K562 (cell line): ENCODE results near the gene INTS1. TPM values are rescaled to one million over a fixed set of nuclear protein-coding genes. Genes with fewer than 3 reads are reported as not detected.

Experiments
- ATAC-seq: fragments of 200-7000 bp; cut with Tn5 transposase; 3 replicates; pipeline ENCODE4 v1.9.1; 2020; ENCODE audit warnings: moderate library complexity
- BruUV-seq: library from RNA; stranded (reverse); fragments of 400-500 nt; replicated peaks from 2 replicates; lab custom pipeline; 2021; lab: Mats Ljungman, UMichigan
- CTCF ChIA-PET: fragments of 300-600 bp; formaldehyde crosslinking; extraction: SDS; loops from one replicate; lab custom pipeline; 2021; ENCODE audit warnings: low intra/inter-chr PET ratio; lab: Yijun Ruan, JAX
- POLR2A ChIA-PET: fragments of 300-600, 350-650 bp; sonication (Branson Sonifier 250); formaldehyde crosslinking; extraction: SDS; loops from one replicate; lab custom pipeline; 2021; ENCODE audit warnings: antibody characterized with exemption, inconsistent platforms; lab: Yijun Ruan, JAX
- DNase-seq, 4 experiments: peaks; one replicate each; pipeline versions ENCODE4 v3.0.0 to v3.0.0-alpha.2; 2011 to 2018; ENCODE audit warnings: low spot score in 3 of 4, mixed read lengths in 3 of 4; ENCODE audit errors: extremely low read depth in 1 of 4
- FAIRE-seq: peaks from 2 replicates; lab custom pipeline; 2011; peaks lifted over from hg19 to GRCh38; lab: Jason Lieb, UNC
- H2AFZ ChIP-seq: 2 replicates; pipeline ENCODE4 v1.6.0; 2011; ENCODE audit warnings: low read depth, low read length, control low read depth, inconsistent platforms
- H3K27ac ChIP-seq: fragments of 200-600 bp; 3 replicates; pipeline ENCODE4 v1.8.0; 2011; ENCODE audit warnings: low read depth, mild to moderate bottlenecking, control low read depth, inconsistent platforms, low read length, moderate library complexity, mixed read lengths; ENCODE audit errors: extremely low read depth
- H3K27me3 ChIP-seq, 2 experiments: fragments of 300-600 bp in 1 of 2; 2 replicates in 1 of 2; 3 replicates in 1 of 2; pipeline versions ENCODE4 v1.6.0 to v1.8.0; 2011; ENCODE audit warnings: inconsistent platforms in 2 of 2, low read length in 2 of 2, mild to moderate bottlenecking in 1 of 2, mixed read lengths in 1 of 2, moderate library complexity in 1 of 2; ENCODE audit not compliant: control insufficient read depth in 2 of 2, insufficient read depth in 2 of 2
- H3K36me3 ChIP-seq: fragments of 300-600 bp; 3 replicates; pipeline ENCODE4 v1.8.0; 2011; ENCODE audit warnings: mild to moderate bottlenecking, low read length, inconsistent platforms; ENCODE audit not compliant: control insufficient read depth, insufficient read depth
- H3K4me1 ChIP-seq, 2 experiments: fragments of 200-600 bp in 1 of 2; replicated peaks in 1 of 2; 2 replicates in 1 of 2; 3 replicates in 1 of 2; pipeline versions ENCODE4 v1.5.1 to v1.8.0; 2011; ENCODE audit warnings: inconsistent platforms in 2 of 2, low read length in 2 of 2, mild to moderate bottlenecking in 1 of 2, mixed read lengths in 1 of 2, moderate library complexity in 1 of 2; ENCODE audit not compliant: control insufficient read depth in 2 of 2, insufficient read depth in 2 of 2
- H3K4me2 ChIP-seq: 2 replicates; pipeline ENCODE4 v1.6.1; 2011; ENCODE audit warnings: low read length, control low read depth, inconsistent platforms, mixed read lengths; ENCODE audit not compliant: insufficient read depth
- H3K4me3 ChIP-seq: fragments of 200-600 bp; sonication (generic), shearing (Covaris generic); 2 replicates; pipeline ENCODE4 v1.5.1; 2016; ENCODE audit warnings: control low read depth, inconsistent platforms
- H3K79me2 ChIP-seq: fragments of 200-600 bp; 3 replicates; pipeline ENCODE4 v1.8.0; 2011; ENCODE audit warnings: low read length, inconsistent platforms; ENCODE audit not compliant: control insufficient read depth, insufficient read depth
- H3K9ac ChIP-seq, 2 experiments: 2 replicates each; pipeline versions ENCODE4 v1.6.0 to v1.6.1; 2011; ENCODE audit warnings: low read depth in 2 of 2, low read length in 2 of 2, control low read depth in 1 of 2, inconsistent platforms in 1 of 2, mild to moderate bottlenecking in 1 of 2, mixed read lengths in 1 of 2; ENCODE audit not compliant: insufficient read depth in 1 of 2
- H3K9me1 ChIP-seq: one replicate; pipeline ENCODE4 v1.6.0; 2011; ENCODE audit warnings: inconsistent platforms, mild to moderate bottlenecking, low read length, moderate library complexity; ENCODE audit not compliant: control insufficient read depth, insufficient read depth
- H3K9me3 ChIP-seq: replicated peaks from 2 replicates; pipeline ENCODE4 v1.5.1; 2011; ENCODE audit warnings: low read depth, low read length, inconsistent platforms; ENCODE audit not compliant: control insufficient read depth, insufficient read depth
- H4K20me1 ChIP-seq: replicated peaks from 2 replicates; pipeline ENCODE4 v1.6.1; 2011; ENCODE audit warnings: low read length, inconsistent platforms, mixed read lengths; ENCODE audit not compliant: control insufficient read depth, insufficient read depth
- CBFA2T3 ChIP-seq: fragments of 450-650 bp; IDR thresholded peaks from 2 replicates; pipeline ENCODE4 v1.6.1; 2017
- DPF2 ChIP-seq: fragments of 450-650 bp; IDR thresholded peaks from 2 replicates; pipeline ENCODE4 v1.6.1; 2016
- EP400 ChIP-seq: fragments of 450-650 bp; IDR thresholded peaks from 2 replicates; pipeline ENCODE4 v1.6.1; 2017; ENCODE audit warnings: antibody characterized with exemption, mild to moderate bottlenecking, moderate library complexity
- ETV6 ChIP-seq, 3 experiments: fragments of 150-350 bp in 1 of 3; sonication (generic) in 1 of 3; formaldehyde crosslinking in 1 of 3; IDR thresholded peaks; 2 replicates each; pipeline versions ENCODE4 v1.6.1 to v1.8.0; 2014 to 2022; ENCODE audit warnings: borderline replicate concordance in 2 of 3, low read depth in 2 of 3, antibody characterized with exemption in 1 of 3, low read length in 1 of 3, mild to moderate bottlenecking in 1 of 3, missing genetic modification reagents in 1 of 3
- HOXB6 ChIP-seq: fragments of 250-450 bp; sonication (Bioruptor Pico); IDR thresholded peaks from 2 replicates; pipeline ENCODE4 v1.5.1; 2022; ENCODE audit warnings: mild to moderate bottlenecking, borderline replicate concordance
- MLLT1 ChIP-seq, 2 experiments: fragments of 450-650 bp; IDR thresholded peaks; 2 replicates each; pipeline ENCODE4 v1.6.1; 2016
- MYC ChIP-seq, 2 experiments: fragments of 250-450 bp in 1 of 2; sonication (Bioruptor Pico) in 1 of 2; IDR thresholded peaks; 2 replicates each; pipeline versions ENCODE4 v1.5.1 to v1.6.1; 2012 to 2021; ENCODE audit warnings: low read depth in 2 of 2, borderline replicate concordance in 1 of 2, improper control_type of control experiment in 1 of 2, low read length in 1 of 2, mild to moderate bottlenecking in 1 of 2, moderate library complexity in 1 of 2
- NFIX ChIP-seq: fragments of 250-450 bp; sonication (Bioruptor Pico); IDR thresholded peaks from 2 replicates; pipeline ENCODE4 v1.4.0; 2020; ENCODE audit warnings: low read depth, mild to moderate bottlenecking, moderate library complexity
- NKRF ChIP-seq: fragments of 450-650 bp; IDR thresholded peaks from 2 replicates; pipeline ENCODE4 v1.6.1; 2016; ENCODE audit warnings: borderline replicate concordance
- POLR2G ChIP-seq: fragments of 200-400 bp; formaldehyde crosslinking; IDR thresholded peaks from 2 replicates; pipeline ENCODE4 v1.6.1; 2017; ENCODE audit warnings: low read depth, mild to moderate bottlenecking, antibody characterized with exemption, low read length, moderate library complexity
- TCF3 ChIP-seq: sonication (generic); formaldehyde crosslinking; IDR thresholded peaks from 2 replicates; pipeline ENCODE4 v1.4.0; 2020; ENCODE audit warnings: mild to moderate bottlenecking, missing genetic modification reagents
- ZBED1 ChIP-seq: IDR thresholded peaks from 2 replicates; pipeline ENCODE4 v1.6.1; 2014
- ZBTB7A ChIP-seq: IDR thresholded peaks from 2 replicates; pipeline ENCODE4 v1.6.1; 2011; ENCODE audit warnings: low read depth, mild to moderate bottlenecking, low read length, moderate library complexity, borderline replicate concordance; ENCODE audit not compliant: control insufficient read depth
- ZNF431 ChIP-seq: sonication (generic); formaldehyde crosslinking; IDR thresholded peaks from 2 replicates; pipeline ENCODE4 v1.8.0; 2022; ENCODE audit warnings: mild to moderate bottlenecking, missing genetic modification reagents
- WGBS: fragments of 100-300 bp; shearing (Covaris generic); methylation state at CpG from one replicate; pipeline ENCODE4 v1.1.6; 2016; ENCODE audit warnings: low coverage, mixed read lengths; ENCODE audit not compliant: insufficient coverage; ENCODE audit errors: missing lambda C conversion rate; 5-methylcytosine and 5-hydroxymethylcytosine counted together
- in situ Hi-C: fragments of 300-500 bp; cut with MboI; formaldehyde crosslinking; loops from 4 replicates; pipeline ENCODE4 v1.15.0; 2018; ENCODE audit warnings: inconsistent platforms, mixed read lengths
- intact Hi-C: fragments of 100-400 bp; cut with micrococcal nuclease; formaldehyde crosslinking; loops from 2 replicates; pipeline ENCODE4 v1.14.2; 2022
- polyA plus RNA-seq, 8 experiments: library from polyadenylated mRNA; depleted of rRNA in 4 of 8; stranded (reverse) in 5 of 8; unstranded in 3 of 8; fragments of >200 nt; fragmentation: Nextera tagmentation in 2 of 8; fragmentation: Illumina TruSeq in 1 of 8; extraction: Ambion mirVana in 2 of 8; extraction: Trizol in 1 of 8; gene quantifications; 2 replicates each; pipeline versions ENCODE4 v1.2.1 to v1.2.3, GENCODE V29; 2011 to 2014; ENCODE audit warnings: inconsistent platforms in 1 of 8, missing spikeins in 1 of 8
- total RNA-seq, 7 experiments: library from RNA; depleted of rRNA in 6 of 7; stranded (reverse); fragments of >200 nt in 6 of 7; fragmentation: Illumina TruSeq in 2 of 7; extraction: Trizol in 2 of 7; gene quantifications; 2 replicates each; pipeline versions ENCODE4 v1.2.1 to v1.2.3, GENCODE V29; 2011 to 2021; ENCODE audit warnings: low replicate concordance in 1 of 7

Gene INTS1
- total and polyA plus RNA-seq, 9 of the 15 experiments (the other 6 are each of a cell fraction or from before 2014, with no cell fraction given): 0.34 to 119 (median 18.5) TPM

- TF ChIP-seq ZBTB7A: peak; percentile 58; the same call in 1 of the 2 replicates
- no peak for TF ChIP-seq ETV6 (IDR thresholded peaks at IDR 0.05; ENCODE audit: borderline replicate concordance in 1 of 2, low read depth in 2 of 2, low read length in 1 of 2)
- 0 out of 2 replicates have a peak, but pooled peaks have one; percentile 13 for TF ChIP-seq ETV6 (CRISPR knock-in tag; IDR thresholded peaks at IDR 0.05; ENCODE audit: borderline replicate concordance)
Measured at GRCh38 chr7:1457949-1458682, 46.1 kb downstream of the INTS1 start (continued).

- peaks cover 83% of the 10 kb centered on the region for H3K79me2 ChIP-seq
- peaks cover 28% of the 10 kb centered on the region; the same call in 1 of the 3 replicates for H3K36me3 ChIP-seq
- peak; percentile 80 for FAIRE-seq
- H3K4me3 ChIP-seq: peak overlapping the region; percentile 92
- no peaks in the 10 kb centered on the region for H3K9me1 ChIP-seq
- DNase-seq: peak in 2 of 4 experiments; percentile 55 to 80
- in situ Hi-C loops (no loop called here), intact Hi-C loops (no loop called here)
- H3K9ac ChIP-seq: peak overlapping the region; percentile 75 to 97
- WGBS: 4% methylated on average over 17 of the region's 18 CpGs
- H3K9me3 ChIP-seq: no peaks in the 10 kb centered on the region
- no peak overlapping the region for H2AFZ ChIP-seq
- ATAC-seq: no peak
- CTCF ChIA-PET: no interaction called here
- H3K27ac ChIP-seq: peak overlapping the region; percentile 85
- H4K20me1 ChIP-seq: peaks cover 11% of the 10 kb centered on the region; the same call in 1 of the 2 replicates
- POLR2A ChIA-PET: interaction anchor here (0.5 to 2.3 kb wide), 5 partner anchors 9 to 97 kb away, joined by 3 to 9 read pairs (median 4); no protein-coding TSS in a partner anchor
- peak overlapping the region; percentile 94 for H3K4me2 ChIP-seq
- no peaks in the 10 kb centered on the region for H3K27me3 ChIP-seq
- peaks cover 32 to 93% of the 10 kb centered on the region in 2 experiments for H3K4me1 ChIP-seq
- BruUV-seq: no TSS peak
- TF ChIP-seq NKRF (peak; percentile 47; the same call in 1 of the 2 replicates), DPF2 (peak; percentile 62; the same call in 1 of the 2 replicates), ZNF431 (CRISPR knock-in tag) (no peak), CBFA2T3 (peak; percentile 87), MLLT1 (IDR thresholded peaks at IDR 0.05) (no peak), HOXB6 (CRISPR knock-in tag) (no peak), ZBED1 (0 out of 2 replicates have a peak, but pooled peaks have one; percentile 31), TCF3 (peak; percentile 67), MYC (IDR thresholded peaks at IDR 0.05; ENCODE audit: low read depth, low read length) (peak; percentile 82), MYC (CRISPR knock-in tag; IDR thresholded peaks at IDR 0.05; ENCODE audit: borderline replicate concordance, low read depth) (no peak), NFIX (CRISPR knock-in tag) (no peak), POLR2G (0 out of 2 replicates have a peak, but pooled peaks have one; percentile 27), EP400 (peak; percentile 86; the same call in 1 of the 2 replicates)
Measured at GRCh38 chr7:1457059-1457948, 46.9 kb downstream of the INTS1 start.
